Omental fat pad (tissue), 4 donors: Measurements from ENCODE around the gene HOXB3. TPM values are rescaled to one million over a fixed set of nuclear protein-coding genes. Genes with fewer than 3 reads are reported as not detected.

Experiments
- ATAC-seq: fragments of 150-250 bp; one replicate; pipeline ENCODE4 v1.9.1; 2016; ENCODE audit warnings: mild to moderate bottlenecking, moderate library complexity; ENCODE audit not compliant: low FRiP score
- DNase-seq: peaks from one replicate; pipeline ENCODE4 v3.0.0-alpha.2; 2019; ENCODE audit warnings: low spot score
- CTCF ChIP-seq, 3 donors: fragments of 450-650 bp; IDR thresholded peaks; one replicate each; pipeline ENCODE4 v1.5.1; 2016 to 2017; ENCODE audit warnings: antibody characterized with exemption in 3 of 3, mild to moderate bottlenecking in 3 of 3, moderate library complexity in 2 of 3
- total RNA-seq, 4 donors: library from RNA; depleted of rRNA; stranded (reverse); fragments of >200 nt; gene quantifications; one replicate each; pipeline ENCODE4 v1.1.0, GENCODE V29; 2016

HOXB3 gene
- total RNA-seq, 4 donors from 2014 or later, result 4.8 to 30.3 (median 10.6) TPM

- TF ChIP-seq CTCF (IDR thresholded peaks at IDR 0.05), result no peak
These were observed 60.9 kb downstream of the HOXB3 start for GRCh38 chr17:48528936-48529682.

DNA sequence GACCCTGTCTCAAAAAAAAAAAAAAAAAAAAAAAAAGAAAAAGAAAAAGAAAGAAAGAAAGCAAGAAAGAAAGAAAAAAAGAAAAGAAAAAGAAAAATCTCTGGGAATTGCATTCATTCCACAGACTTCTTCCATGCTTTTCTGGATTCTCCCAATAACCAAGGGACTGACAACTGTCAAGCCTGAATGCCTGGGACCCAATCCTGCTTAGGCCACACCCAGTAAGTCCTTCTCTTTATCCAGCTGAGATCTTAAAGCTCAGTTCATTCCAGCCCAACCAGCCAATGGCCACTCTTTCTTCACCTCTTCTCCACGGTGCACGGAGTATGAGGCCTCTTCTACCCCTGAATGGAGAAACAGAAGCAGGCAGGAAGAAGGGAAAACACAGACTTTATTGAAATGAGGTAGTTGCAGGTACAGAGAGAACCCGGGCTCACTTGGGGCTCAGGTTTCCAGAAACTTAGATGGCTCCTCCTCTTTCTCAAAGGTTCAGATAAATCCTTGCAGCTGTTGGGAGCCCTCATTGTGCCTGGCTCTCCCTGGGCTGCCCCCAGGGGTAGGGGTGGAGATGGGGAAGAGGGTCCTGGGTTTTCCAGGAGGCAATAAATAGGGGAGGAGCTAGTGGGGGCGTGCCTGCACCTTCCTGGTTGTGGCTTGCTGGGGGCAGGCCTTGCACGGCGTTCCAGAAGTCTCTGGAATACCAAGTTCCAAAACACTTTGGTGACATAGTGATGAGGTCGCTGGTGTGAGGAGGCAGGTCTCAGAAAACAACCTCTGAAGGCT, 61.7 kb downstream of the HOXB3 start:
- DNase-seq, result no peak
- TF ChIP-seq CTCF (IDR thresholded peaks at IDR 0.05), result no peak
- no peak for ATAC-seq

More at GRCh38 chr17:48528936-48529682, 60.9 kb downstream of the HOXB3 start:
- no peak for DNase-seq
- ATAC-seq, result no peak

DNA sequence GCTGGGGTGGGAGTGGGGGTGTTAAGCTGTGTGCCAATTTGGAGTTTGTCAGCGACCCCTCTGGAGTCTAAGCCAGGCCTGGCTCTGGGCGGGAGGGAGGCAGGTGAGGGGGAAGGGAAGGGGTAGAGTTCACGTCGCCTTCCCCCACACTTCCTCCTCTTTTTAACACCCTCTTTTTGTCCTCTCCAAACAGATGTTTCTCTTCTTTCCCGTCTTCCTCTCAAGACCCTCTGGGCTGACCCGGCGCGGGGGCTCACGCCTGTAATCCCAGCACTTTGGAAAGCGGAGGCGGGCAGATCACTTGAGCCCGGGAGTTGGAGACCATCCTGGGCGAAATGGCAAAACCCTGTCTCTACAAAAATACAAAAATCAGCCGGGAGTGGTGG, 62.5 kb downstream of the HOXB3 start:
- ATAC-seq (no peak), DNase-seq (no peak)
- no peak for TF ChIP-seq CTCF (IDR thresholded peaks at IDR 0.05)

- ATAC-seq (no peak), DNase-seq (no peak)
- TF ChIP-seq CTCF (IDR thresholded peaks at IDR 0.05), result no peak
These were observed 63.2 kb downstream of the HOXB3 start for GRCh38 chr17:48526608-48527546.

- DNase-seq (no peak), ATAC-seq (no peak)
- no peak for TF ChIP-seq CTCF (IDR thresholded peaks at IDR 0.05)
These were observed 67.0 kb downstream of the HOXB3 start for GRCh38 chr17:48523010-48523409.

GRCh38 chr17:48522031-48522653, 67.9 kb downstream of the HOXB3 start:
- DNase-seq, result no peak
- TF ChIP-seq CTCF (IDR thresholded peaks at IDR 0.05), result no peak
- no peak for ATAC-seq
